ENCODE results near the gene NCOA3. TPM values are rescaled to one million over a fixed set of nuclear protein-coding genes. Genes with fewer than 3 reads are reported as not detected.

NCOA3 gene
- polyA plus RNA-seq, 1 of the 3 experiments (the other 2 are of a cell fraction) = 5.8 TPM

GRCh38 chr20:47572105-47572729, 70.5 kb downstream of the NCOA3 start (continued):
- TF ChIP-seq CTCF (IDR thresholded peaks at IDR 0.05) (no peak), CHD2 (IDR thresholded peaks at IDR 0.05; ENCODE audit: low read length, partially characterized antibody) (no peak), SMC3 (IDR thresholded peaks at IDR 0.05; ENCODE audit: low read depth, low read length) (no peak), MEF2A (IDR thresholded peaks at IDR 0.05; ENCODE audit: borderline replicate concordance, low read depth) (no peak), MAX (IDR thresholded peaks at IDR 0.05; ENCODE audit: low read depth) (no peak)
- TF ChIP-seq, protein P1, sequence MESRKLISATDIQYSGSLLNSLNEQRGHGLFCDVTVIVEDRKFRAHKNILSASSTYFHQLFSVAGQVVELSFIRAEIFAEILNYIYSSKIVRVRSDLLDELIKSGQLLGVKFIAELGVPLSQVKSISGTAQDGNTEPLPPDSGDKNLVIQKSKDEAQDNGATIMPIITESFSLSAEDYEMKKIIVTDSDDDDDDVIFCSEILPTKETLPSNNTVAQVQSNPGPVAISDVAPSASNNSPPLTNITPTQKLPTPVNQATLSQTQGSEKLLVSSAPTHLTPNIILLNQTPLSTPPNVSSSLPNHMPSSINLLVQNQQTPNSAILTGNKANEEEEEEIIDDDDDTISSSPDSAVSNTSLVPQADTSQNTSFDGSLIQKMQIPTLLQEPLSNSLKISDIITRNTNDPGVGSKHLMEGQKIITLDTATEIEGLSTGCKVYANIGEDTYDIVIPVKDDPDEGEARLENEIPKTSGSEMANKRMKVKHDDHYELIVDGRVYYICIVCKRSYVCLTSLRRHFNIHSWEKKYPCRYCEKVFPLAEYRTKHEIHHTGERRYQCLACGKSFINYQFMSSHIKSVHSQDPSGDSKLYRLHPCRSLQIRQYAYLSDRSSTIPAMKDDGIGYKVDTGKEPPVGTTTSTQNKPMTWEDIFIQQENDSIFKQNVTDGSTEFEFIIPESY (IDR thresholded peaks at IDR 0.05; ENCODE audit: borderline replicate concordance, low read depth) = no peak
- TF ChIP-seq, protein P2, sequence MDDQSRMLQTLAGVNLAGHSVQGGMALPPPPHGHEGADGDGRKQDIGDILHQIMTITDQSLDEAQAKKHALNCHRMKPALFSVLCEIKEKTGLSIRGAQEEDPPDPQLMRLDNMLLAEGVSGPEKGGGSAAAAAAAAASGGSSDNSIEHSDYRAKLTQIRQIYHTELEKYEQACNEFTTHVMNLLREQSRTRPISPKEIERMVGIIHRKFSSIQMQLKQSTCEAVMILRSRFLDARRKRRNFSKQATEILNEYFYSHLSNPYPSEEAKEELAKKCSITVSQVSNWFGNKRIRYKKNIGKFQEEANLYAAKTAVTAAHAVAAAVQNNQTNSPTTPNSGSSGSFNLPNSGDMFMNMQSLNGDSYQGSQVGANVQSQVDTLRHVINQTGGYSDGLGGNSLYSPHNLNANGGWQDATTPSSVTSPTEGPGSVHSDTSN (IDR thresholded peaks at IDR 0.05) = no peak

DNA sequence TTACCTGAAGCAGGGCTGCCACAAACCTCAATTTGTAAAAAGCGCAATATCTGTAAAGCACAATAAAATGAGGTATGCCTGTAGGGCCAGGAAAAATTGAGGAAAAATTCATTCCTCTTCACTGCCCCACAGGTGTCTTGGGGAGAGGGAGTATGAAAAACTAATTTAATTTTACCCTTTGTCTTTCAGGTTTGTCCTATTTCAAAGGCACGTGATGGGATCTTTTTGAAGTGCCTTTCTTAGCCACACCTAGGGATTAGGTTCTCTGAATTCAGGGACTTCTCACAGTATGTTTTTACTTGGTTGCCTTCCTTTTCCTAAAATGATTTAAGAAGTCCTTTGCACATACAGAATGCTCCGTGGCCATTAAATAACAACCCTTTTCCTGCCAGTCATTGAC, 71.9 kb downstream of the NCOA3 start:
- Histone ChIP-seq H3K4me3 (ENCODE audit: low read depth in 2 of 2, low read length in 1 of 2) (no peak overlapping the region), H4K20me1 (ENCODE audit: insufficient read depth) (peaks cover 4% of the 10 kb centered on the region), H3K9me2 (no peaks in the 10 kb centered on the region), H3K4me2 (no peak overlapping the region), H2AFZ (ENCODE audit: low read depth) (no peak overlapping the region), H3K27ac (ENCODE audit: low read depth in 2 of 2, low read length in 1 of 2) (peak overlapping the region in 1 of 2 experiments; percentile 95; a peak in 1 of 4 replicates), H3K79me2 (ENCODE audit: insufficient read depth) (peaks cover 55% of the 10 kb centered on the region), H3K27me3 (ENCODE audit: insufficient read depth) (no peaks in the 10 kb centered on the region), H3K9me3 (0 out of 2 replicates have a peak, but pooled peaks cover 12% of the 10 kb centered on the region), H3K9ac (no peak overlapping the region), H3F3A (replicated peaks; ENCODE audit: insufficient read depth) (peaks cover 14% of the 10 kb centered on the region), H3K36me3 (replicated peaks in 1 of 2; ENCODE audit: control insufficient read depth in 1 of 2, insufficient read depth in 2 of 2, low read length in 1 of 2) (peaks cover 0 to 9% of the 10 kb centered on the region in 2 experiments), H3K4me1 (ENCODE audit: control insufficient read depth in 1 of 2, insufficient read depth in 2 of 2, low read depth in 1 of 2, low read length in 1 of 2) (peaks cover 33 to 36% of the 10 kb centered on the region in 2 experiments)
- WGBS (ENCODE audit: low lambda C conversion rate) = 87% methylated on average over 3 of the region's 3 CpGs
- no peak for TF ChIP-seq GATA2 (CRISPR knock-in tag; IDR thresholded peaks at IDR 0.05)
- TF ChIP-seq MAX (IDR thresholded peaks at IDR 0.05; ENCODE audit: low read depth) = no peak
- no peak for DNase-seq
- CTCF ChIA-PET = no interaction called here
- POLR2A ChIA-PET = no interaction called here

Data from SK-N-SH (cell line).